GM12872 (cell line): ENCODE results near the gene TAMM41.

Experiments used
- CTCF ChIP-seq: IDR thresholded peaks from 3 replicates; pipeline ENCODE4 v1.5.1; 2011; ENCODE audit warnings: low read depth, mild to moderate bottlenecking, low read length, moderate library complexity; ENCODE audit not compliant: insufficient read depth

TAMM41 gene

GRCh38 chr3:11835028-11835639 is 11.6 kb downstream of the TAMM41 start:
- peak; percentile 24; the same call in 1 of the 3 replicates for TF ChIP-seq CTCF

GRCh38 chr3:11832981-11833905 is 13.4 kb downstream of the TAMM41 start:
- TF ChIP-seq CTCF: no peak

- no peak for TF ChIP-seq CTCF
Measured at GRCh38 chr3:11829416-11829815, 17.3 kb downstream of the TAMM41 start.

- TF ChIP-seq CTCF: no peak
Measured at GRCh38 chr3:11826628-11827265, 19.9 kb downstream of the TAMM41 start.

GRCh38 chr3:11825301-11825700 is 21.4 kb downstream of the TAMM41 start:
- no peak for TF ChIP-seq CTCF

- TF ChIP-seq CTCF: 0 out of 3 replicates have a peak, but pooled peaks have one; percentile 10
Measured at GRCh38 chr3:11820531-11821041, 26.1 kb downstream of the TAMM41 start.

- TF ChIP-seq CTCF: no peak
Measured at GRCh38 chr3:11819146-11819689, 27.5 kb downstream of the TAMM41 start.
